Mucosa of rectum (tissue), 2 donors: ENCODE measurements around the gene AGPAT2.
A peak's percentile ranks its signal among the peaks of the same experiment; 100 is the strongest.

ENCODE experiments used
- H3K27ac ChIP-seq, 2 donors: one replicate each; pipeline ENCODE4 v1.7.0; 2013; ENCODE audit warnings: inconsistent platforms in 2 of 2, low read depth in 2 of 2, low read length in 2 of 2
- H3K27me3 ChIP-seq, 2 donors: one replicate each; pipeline ENCODE4 v1.7.0; 2013; ENCODE audit warnings: low read length in 2 of 2; ENCODE audit not compliant: control insufficient read depth in 2 of 2, insufficient read depth in 2 of 2
- H3K36me3 ChIP-seq, 2 donors: one replicate each; pipeline ENCODE4 v1.7.0; 2013; ENCODE audit warnings: low read length in 2 of 2; ENCODE audit not compliant: control insufficient read depth in 2 of 2, insufficient read depth in 2 of 2
- H3K4me1 ChIP-seq, 2 donors: one replicate each; pipeline ENCODE4 v1.7.0; 2013; ENCODE audit warnings: low read length in 2 of 2, mild to moderate bottlenecking in 1 of 2; ENCODE audit not compliant: control insufficient read depth in 2 of 2, insufficient read depth in 2 of 2
- H3K4me3 ChIP-seq, 2 donors: one replicate each; pipeline ENCODE4 v1.7.0; 2013; ENCODE audit warnings: low read length in 2 of 2
- H3K9ac ChIP-seq, 2 donors: one replicate each; pipeline ENCODE4 v1.7.0; 2013; ENCODE audit warnings: low read length in 2 of 2, low read depth in 1 of 2, mild to moderate bottlenecking in 1 of 2
- H3K9me3 ChIP-seq, 2 donors: one replicate each; pipeline ENCODE4 v1.7.0; 2013; ENCODE audit warnings: low read length in 2 of 2; ENCODE audit not compliant: control insufficient read depth in 2 of 2
- donor health status: healthy.
- donor health status: Normal muscosa, but diverticular disease.

AGPAT2 gene

DNA sequence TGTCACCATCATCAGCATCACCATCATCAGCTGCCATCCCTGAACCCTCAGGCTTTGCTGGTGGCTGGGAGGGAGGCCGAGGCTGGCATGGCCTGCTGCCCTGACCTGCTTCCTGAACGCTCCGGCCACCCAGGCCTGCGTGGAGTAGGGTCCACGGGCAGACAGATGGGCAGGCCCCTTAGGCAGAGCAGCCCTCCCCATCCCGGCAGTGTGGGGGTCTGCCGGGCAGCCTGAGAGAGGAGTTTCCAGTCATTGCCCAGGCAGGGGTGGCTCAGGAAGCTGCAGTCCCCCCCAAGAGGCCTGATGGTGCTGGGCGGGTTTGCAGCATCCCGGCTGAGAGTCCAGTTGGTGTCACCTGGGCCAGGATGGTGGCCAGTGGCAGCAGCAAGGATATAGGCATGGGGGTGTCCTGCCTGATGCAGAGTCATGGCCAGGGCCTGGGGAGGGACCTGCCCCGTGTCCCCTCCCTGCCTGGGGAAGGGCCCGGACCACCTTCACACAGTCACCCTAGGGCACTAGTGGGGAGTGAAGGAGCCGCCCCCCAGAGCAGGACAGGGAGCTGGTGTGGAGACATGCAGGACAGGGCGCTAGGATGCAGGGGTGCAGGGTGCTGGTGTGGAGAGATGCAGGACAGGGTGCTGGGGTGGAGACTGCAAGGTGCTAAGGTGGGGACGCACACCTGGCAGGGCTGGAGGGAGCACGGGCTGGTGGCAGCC lies 32.3 kb downstream of the AGPAT2 start:
- no peak overlapping the region for H3K4me3 ChIP-seq
- peak overlapping the region in 1 of 2 donors; percentile 43 for H3K27ac ChIP-seq
- no peaks in the 10 kb centered on the region for H3K9me3 ChIP-seq
- H3K36me3 ChIP-seq = no peaks in the 10 kb centered on the region
- no peak overlapping the region for H3K9ac ChIP-seq
- peaks cover 0 to 6% of the 10 kb centered on the region in 2 donors for H3K4me1 ChIP-seq
- H3K27me3 ChIP-seq = peaks cover 23 to 32% of the 10 kb centered on the region in 2 donors

DNA sequence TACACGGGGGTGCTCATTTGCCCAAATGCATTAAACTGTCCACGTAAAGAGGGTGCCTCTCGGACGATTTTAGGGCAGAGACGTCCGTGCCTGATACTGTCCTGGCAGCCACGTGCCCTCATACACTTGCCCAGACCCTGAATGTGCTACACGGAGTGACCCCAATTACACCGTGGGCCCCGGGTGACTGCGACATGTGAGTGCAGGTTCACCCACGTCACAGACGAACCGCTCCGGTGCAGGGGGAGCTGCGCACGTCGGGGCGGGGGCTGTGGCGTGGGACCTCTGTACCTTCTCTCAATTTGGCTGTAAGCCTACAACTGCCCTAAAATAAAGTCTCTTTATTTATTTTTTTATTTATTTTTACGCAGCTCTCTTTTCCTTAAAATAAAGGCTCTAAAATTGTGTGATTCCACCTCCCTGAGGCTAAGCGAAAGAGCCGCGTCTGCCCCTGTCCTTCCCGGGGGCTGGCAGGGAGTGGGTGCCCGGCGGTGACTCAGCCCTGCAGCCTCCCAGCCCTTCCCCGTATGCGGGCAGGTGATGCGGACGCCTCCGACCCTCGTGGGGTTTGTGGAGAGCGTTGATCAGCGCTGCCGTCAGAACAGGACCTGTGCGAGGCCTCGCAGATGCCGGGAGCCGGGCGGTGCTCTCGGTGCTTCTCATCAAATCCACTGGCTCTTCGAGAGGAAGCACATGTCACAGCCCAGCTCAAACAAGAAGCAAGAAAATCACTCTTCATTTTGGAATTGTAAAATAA lies 33.8 kb downstream of the AGPAT2 start:
- H3K36me3 ChIP-seq = no peaks in the 10 kb centered on the region
- no peaks in the 10 kb centered on the region for H3K9me3 ChIP-seq
- H3K27me3 ChIP-seq = peaks cover 20 to 21% of the 10 kb centered on the region in 2 donors
- no peak overlapping the region for H3K27ac ChIP-seq
- H3K4me1 ChIP-seq = peaks cover 0 to 4% of the 10 kb centered on the region in 2 donors
- H3K4me3 ChIP-seq = no peak overlapping the region
- no peak overlapping the region for H3K9ac ChIP-seq

DNA sequence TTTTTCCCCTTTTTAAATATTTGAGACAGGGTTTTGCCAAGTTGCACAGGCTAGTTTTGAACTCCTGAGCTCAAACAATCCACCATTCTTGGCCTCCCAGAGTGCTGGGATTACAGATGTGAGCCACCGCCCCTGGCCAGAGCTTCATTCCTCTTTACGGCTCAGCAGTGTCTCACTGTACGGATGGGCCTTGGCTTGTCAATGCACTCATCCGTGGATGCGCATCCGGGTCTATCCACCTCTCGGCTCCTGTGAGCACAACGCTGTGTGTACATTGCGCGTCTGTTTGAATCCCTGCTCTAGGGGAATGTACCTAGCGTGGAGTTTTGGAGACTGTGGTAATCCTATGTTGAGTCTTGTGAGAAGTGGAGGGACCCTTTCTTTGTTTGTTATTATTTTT lies 35.4 kb downstream of the AGPAT2 start:
- H3K27ac ChIP-seq = no peak overlapping the region
- H3K36me3 ChIP-seq = no peaks in the 10 kb centered on the region
- H3K9me3 ChIP-seq = no peaks in the 10 kb centered on the region
- peaks cover 6 to 7% of the 10 kb centered on the region in 2 donors for H3K27me3 ChIP-seq
- H3K4me3 ChIP-seq = no peak overlapping the region
- H3K9ac ChIP-seq = no peak overlapping the region
- H3K4me1 ChIP-seq = no peaks in the 10 kb centered on the region

DNA sequence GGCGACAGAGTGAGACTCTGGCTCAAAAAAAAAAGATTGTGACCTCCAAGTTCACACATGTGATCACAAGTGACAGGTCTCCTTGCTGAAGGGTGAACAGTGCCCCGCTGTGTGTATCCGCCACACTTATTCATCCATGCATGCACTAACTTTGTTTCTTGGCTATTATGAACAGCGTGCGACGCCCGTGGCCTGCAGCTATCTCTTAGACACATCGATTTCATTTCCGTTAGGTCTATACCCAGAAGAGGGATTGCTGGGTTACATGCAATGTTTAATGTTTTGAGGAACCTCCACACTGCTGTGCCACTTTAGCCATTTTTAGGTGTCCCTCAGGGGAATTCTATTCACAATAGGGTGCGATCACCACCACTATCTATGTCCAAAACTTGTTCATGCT lies 36.6 kb downstream of the AGPAT2 start:
- H3K27ac ChIP-seq = no peak overlapping the region
- no peak overlapping the region for H3K4me3 ChIP-seq
- H3K27me3 ChIP-seq = peaks cover 4 to 7% of the 10 kb centered on the region in 2 donors
- no peak overlapping the region for H3K9ac ChIP-seq
- H3K9me3 ChIP-seq = no peaks in the 10 kb centered on the region
- no peaks in the 10 kb centered on the region for H3K36me3 ChIP-seq
- peaks cover 0 to 3% of the 10 kb centered on the region in 2 donors for H3K4me1 ChIP-seq

DNA sequence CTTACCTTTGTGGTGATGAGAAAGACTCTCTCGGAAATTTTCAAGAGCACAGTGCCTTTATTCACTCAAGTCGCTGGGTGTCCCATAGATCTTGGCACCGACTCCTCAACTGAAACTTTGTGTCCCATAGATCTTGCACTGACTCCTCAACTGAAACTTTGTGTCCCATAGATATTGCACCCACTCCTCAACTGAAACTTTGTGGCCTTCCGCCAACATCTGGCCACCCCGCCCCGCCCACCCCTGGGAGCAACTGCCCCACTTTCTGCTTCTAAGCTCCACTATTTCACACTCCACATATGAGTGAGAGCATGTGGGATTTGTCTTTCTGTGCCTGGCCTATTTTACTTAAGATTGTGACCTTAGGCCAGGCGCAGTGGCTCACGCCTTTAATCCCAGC lies 37.2 kb downstream of the AGPAT2 start:
- H3K4me1 ChIP-seq = peaks cover 0 to 6% of the 10 kb centered on the region in 2 donors
- H3K27ac ChIP-seq = no peak overlapping the region
- no peaks in the 10 kb centered on the region for H3K36me3 ChIP-seq
- H3K4me3 ChIP-seq = no peak overlapping the region
- H3K27me3 ChIP-seq = peaks cover 4 to 7% of the 10 kb centered on the region in 2 donors
- no peaks in the 10 kb centered on the region for H3K9me3 ChIP-seq
- no peak overlapping the region for H3K9ac ChIP-seq

DNA sequence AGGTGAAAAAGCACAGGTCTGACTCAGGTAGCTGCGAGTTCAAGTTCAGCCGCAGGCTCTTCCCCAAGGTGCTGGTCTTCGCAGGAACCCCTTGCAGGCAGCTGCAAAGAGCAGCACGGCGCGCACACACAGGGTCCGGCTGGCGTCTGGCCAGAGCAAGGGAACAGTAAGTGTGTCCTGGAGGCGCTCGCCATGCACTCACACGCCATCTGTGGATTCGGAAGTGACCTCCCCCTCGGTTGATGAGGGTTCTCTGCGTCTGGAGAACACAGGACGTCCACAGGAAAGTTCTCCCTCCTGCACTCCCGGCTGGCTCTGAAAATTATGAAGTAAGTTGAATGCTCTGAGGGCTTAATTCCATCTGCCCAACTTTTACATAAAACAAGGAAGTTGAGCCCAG lies 38.5 kb downstream of the AGPAT2 start:
- H3K4me3 ChIP-seq = no peak overlapping the region
- H3K9ac ChIP-seq = no peak overlapping the region
- H3K27me3 ChIP-seq = peaks cover 10 to 13% of the 10 kb centered on the region in 2 donors
- H3K9me3 ChIP-seq = no peaks in the 10 kb centered on the region
- H3K36me3 ChIP-seq = no peaks in the 10 kb centered on the region
- no peak overlapping the region for H3K27ac ChIP-seq
- peaks cover 10 to 17% of the 10 kb centered on the region in 2 donors for H3K4me1 ChIP-seq

DNA sequence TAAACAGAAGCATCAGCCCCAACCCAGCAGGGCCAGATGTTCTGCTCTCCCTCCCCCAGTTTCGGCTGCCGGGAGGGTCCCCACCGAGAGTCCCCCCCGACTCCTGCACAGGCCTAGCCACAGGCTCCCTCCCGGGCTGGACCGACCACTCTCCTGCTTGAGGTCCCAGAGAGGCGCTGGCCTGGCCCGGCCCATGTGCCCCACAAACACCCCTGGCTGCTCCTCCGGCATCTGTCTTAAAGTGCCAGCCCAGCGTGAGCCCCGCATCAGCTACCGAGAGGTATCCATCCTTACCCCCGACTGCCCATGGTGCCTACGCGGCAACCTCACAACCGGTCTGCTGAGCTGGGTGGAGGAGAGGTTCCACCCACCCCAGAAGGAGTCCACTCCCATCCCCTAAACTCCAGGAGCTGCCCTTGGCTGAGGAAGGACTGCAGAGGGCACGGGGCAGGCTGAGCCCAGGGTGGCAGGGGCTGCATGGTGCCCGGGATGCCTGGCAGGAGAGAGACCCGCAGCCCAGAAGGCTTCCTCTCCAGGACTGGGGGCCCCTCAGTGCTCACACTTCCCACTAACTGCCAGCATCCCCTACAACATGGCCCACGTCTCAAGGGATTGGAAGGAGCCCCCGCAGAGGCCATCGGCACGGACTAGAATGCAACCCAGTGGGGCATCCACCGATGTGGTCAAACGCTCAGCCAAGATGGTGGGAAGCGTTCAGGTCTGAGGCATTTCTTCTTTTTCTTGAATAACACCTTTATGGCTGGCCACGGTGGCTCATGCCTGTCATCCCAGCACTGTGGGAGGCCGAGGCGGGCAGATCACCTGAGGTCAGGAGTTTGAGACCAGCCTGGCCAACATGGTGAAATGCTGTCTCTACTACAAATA lies 40.2 kb downstream of the AGPAT2 start:
- Histone ChIP-seq H3K27me3 (peaks cover 14 to 20% of the 10 kb centered on the region in 2 donors), H3K4me1 (peaks cover 10 to 17% of the 10 kb centered on the region in 2 donors), H3K4me3 (peak overlapping the region in 1 of 2 donors; percentile 10), H3K36me3 (no peaks in the 10 kb centered on the region), H3K9ac (no peak overlapping the region), H3K9me3 (no peaks in the 10 kb centered on the region), H3K27ac (peak overlapping the region in 1 of 2 donors; percentile 43)

DNA sequence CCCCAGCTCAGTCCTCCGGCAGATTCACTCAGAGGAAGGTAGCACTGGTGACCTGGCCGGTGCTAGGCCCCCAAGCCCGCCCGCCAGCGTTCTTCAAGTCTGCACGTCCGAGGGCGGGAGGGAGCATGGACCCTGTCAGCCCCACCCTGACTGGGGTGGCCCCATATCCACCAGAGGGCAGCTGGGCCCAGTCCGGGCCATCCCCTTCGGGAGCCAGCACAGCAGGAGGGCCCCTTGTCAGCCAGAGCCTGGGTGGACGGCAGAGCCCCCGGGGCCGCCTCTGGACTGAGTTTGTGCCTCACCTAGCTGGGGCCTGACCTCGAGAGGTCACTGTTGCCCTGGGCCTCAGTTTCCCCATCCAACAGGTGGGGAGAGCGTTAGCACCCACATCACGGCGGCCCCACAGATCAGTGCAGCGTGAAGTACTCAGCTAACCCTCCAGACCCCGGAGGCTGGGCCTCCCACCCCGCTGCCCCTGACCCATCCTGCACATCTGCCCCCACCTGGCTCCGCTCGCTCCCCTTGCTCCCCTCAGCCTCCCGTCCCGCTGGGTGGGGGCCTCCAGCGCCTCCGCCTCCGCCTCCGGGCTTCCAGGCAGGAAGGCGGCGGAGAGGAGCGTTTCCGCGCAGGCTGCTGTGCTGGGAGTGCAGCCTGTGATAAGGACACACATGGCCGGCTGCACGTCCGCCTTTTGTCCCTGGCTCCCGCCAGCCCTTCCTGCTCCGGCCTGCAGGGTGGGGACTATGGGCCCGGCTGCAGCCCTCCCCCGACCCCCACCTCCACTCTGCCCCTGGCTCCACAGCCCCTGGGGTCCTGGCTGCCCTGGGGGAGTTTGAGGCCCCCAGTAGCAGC lies 41.1 kb downstream of the AGPAT2 start:
- Histone ChIP-seq H3K27me3 (peaks cover 14 to 20% of the 10 kb centered on the region in 2 donors), H3K4me1 (peaks cover 10 to 17% of the 10 kb centered on the region in 2 donors), H3K9me3 (no peaks in the 10 kb centered on the region), H3K27ac (peak overlapping the region in 1 of 2 donors; percentile 71), H3K36me3 (no peaks in the 10 kb centered on the region), H3K9ac (no peak overlapping the region), H3K4me3 (no peak overlapping the region)

DNA sequence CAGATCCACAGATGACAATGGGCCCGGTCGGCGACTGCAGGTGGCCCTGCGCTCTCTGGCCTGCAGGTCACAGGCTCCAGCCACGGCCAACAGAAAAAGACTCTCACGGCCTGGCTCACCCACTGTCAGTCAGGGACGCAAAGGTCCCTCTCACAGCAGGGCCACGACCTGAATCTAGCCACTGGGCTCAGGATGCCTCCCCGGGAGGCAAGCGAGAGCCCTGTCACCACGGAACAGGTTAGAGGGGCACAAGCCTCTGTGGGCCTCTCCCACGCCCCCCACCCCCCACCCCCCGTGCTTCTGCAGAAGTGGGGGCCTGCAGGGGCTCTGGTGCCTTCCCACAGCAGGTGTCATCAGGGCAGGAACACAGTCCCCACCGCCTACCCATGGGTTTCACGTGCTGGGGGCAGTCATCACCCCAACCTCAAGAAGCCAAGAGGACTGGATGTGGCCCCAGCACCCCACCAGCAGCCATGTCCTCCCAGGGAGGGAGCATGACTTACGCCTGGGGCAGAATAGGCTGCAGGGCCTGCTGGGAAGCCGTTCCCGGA lies 41.8 kb downstream of the AGPAT2 start:
- H3K27ac ChIP-seq = peak overlapping the region; percentile 61 to 71
- peaks cover 19 to 25% of the 10 kb centered on the region in 2 donors for H3K27me3 ChIP-seq
- peaks cover 10 to 17% of the 10 kb centered on the region in 2 donors for H3K4me1 ChIP-seq
- H3K9ac ChIP-seq = peak overlapping the region in 1 of 2 donors; percentile 43
- H3K4me3 ChIP-seq = no peak overlapping the region
- no peaks in the 10 kb centered on the region for H3K36me3 ChIP-seq
- H3K9me3 ChIP-seq = no peaks in the 10 kb centered on the region
